Suppressor macrophage treated with lipopolysaccharide for 4 hours (primary cell): ENCODE data around the gene UNC13A.
A peak's percentile ranks its signal among the peaks of the same experiment; 100 is the strongest.
"Not testable (repeated sequence)": the region's sequence is repeated elsewhere in the genome, so short reads cannot be mapped to it uniquely, and the experiment has no call there.

ENCODE experiments used
- DNase-seq: peaks from one replicate; pipeline ENCODE4 v3.0.0-alpha.2; 2020

UNC13A gene

DNA sequence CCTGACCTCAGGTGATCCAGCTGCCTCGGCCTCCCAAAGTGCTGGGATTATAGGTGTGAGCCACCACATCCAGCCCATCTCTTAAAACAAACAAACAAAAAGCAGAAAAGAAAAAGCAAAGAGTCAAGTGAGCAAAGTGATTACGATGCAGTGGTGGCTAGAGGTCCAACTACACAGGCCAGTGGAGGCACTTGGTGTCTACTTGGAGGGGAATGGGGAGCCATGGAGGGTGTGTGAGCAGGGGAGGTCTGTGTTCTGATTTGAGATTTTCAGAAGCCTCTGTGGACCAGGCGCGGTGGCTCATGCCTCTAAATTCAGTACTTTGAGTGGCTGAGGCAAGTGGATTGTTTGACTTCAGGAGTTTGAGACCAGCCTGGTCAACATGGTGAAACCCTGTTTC lies 126.1 kb downstream of the UNC13A start:
- no peak for DNase-seq

GRCh38 chr19:17560205-17560595 lies 128.0 kb downstream of the UNC13A start:
- DNase-seq: peak; percentile 96

DNA sequence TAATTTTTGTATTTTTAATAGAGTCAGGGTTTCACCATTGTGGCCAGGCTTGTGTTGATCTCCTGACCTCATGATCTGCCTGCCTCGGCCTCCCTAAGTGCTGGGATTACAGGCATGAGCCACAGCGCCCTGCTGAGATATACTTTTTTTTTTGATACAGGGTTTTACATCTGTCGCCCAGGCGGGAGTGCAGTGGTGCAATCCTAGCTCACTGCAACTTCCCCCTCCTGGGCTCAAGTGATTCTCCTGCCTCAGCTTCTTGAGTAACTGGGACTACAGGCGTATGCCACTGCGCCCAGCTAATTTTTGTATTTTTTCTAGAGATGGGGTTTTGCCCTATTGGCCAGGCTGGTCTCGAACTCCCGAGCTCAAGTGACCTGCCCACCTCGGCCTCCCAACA lies 130.7 kb downstream of the UNC13A start:
- peak; percentile 82 for DNase-seq

DNA sequence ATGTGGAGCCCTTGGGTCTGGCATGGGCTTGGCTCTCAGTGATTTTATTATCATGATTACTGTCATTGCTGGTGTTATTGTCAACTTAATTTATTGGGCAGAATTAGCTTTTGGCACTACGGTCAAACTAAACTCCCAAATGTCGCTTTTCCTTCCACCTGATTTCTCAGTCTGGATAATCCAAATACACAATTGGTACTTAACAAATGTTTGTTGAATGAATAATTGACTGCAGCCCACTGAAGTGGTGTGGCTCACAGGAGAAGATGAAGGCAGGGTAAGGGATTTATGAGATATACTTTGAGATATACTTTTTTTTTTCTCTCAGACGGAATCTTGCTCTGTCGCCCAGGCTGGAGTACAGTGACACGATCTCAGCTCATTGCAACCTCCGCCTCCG lies 131.2 kb downstream of the UNC13A start:
- no peak for DNase-seq

DNA sequence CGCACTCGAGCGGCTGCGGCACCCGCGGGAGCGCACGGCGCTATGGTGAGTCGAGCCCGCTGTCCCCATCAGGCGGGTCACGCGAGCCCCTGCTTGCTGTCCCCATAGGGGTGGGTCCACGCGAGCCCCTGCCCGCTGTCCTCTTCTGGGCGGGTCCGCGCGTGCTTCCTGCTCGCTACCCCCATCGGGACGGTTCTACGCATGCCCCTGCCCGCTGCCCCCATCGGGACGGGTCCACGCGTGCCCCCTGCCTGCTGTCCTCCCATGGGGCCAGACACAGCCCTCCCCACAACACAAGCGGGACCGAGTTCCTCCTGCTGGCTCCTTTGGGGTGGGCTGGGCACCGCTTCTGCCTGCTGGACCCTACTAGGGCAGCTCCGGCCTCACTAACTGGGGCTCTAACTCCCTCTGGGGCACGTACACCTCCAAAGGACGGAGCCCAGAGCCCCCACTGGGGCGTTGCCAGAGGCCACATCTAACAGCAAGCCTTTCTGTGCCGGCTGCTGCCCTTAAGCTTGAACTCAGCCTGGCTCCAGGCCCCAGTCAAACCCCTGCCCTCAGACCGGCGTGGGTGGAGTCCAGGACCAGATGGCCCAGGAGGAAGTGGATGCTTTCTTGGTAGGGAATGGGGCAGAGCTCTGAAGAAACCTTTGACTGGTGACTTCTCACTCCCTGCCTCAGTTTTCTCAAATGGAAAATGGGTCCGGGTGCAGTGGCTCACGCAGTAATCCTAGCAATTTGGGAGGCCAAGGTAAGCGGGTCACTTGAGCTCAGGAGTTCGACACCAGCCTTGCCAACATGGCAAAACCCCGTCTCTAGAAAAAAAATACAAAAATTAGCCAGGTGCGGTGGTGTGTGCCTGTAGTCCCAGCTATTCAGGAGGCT lies 132.0 kb downstream of the UNC13A start:
- peak; percentile 84 for DNase-seq

- DNase-seq: peak; percentile 100
These were observed 132.7 kb downstream of the UNC13A start, which contains the start of gene COLGALT1 for GRCh38 chr19:17555480-17555928. Gene COLGALT1, plus strand, starts transcription at chr19:17555649. Its CDS starts 65 bp downstream, at chr19:17555714.

GRCh38 chr19:17554968-17555479 lies 133.1 kb downstream of the UNC13A start:
- no peak for DNase-seq

- DNase-seq: peak; percentile 54
These were observed 134.9 kb downstream of the UNC13A start for GRCh38 chr19:17553256-17553655.

DNA sequence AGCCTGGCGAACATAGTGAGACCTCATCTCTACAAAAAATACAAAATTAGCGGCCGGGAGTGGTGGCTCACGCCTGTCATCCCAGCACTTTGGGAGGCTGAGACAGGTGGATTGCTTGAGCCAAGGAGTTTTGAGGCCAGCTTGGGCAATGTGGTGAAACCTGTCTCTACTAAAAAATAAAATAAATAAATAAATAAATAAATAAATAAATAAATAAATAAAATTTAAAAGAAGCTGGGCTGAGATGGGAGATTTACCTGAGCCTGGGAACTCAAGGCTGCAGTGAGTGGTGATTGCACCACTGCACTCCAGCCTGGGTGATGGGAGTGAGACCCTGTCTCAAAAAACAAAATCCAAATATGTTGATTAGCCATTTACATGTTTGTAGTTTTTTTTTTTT lies 135.4 kb downstream of the UNC13A start:
- DNase-seq: not testable (repeated sequence)
